Measurements from ENCODE around the gene LRRC37A3.
"Not testable (repeated sequence)": the region's sequence is repeated elsewhere in the genome, so short reads cannot be mapped to it uniquely, and the experiment has no call there.

Gene LRRC37A3

GRCh38 chr17:64929419-64930209 lies 10.3 kb upstream of the LRRC37A3 start:
- DNase-seq; in situ Hi-C loops (cut with MboI; ENCODE audit: low pct_unique_long_range_greater_than_20kb, low sequenced_read_pairs): not testable (repeated sequence)

GRCh38 chr17:64928701-64929100 lies 9.4 kb upstream of the LRRC37A3 start:
- DNase-seq; in situ Hi-C loops (cut with MboI; ENCODE audit: low pct_unique_long_range_greater_than_20kb, low sequenced_read_pairs): not testable (repeated sequence)

GRCh38 chr17:64927444-64927843 lies 8.2 kb upstream of the LRRC37A3 start:
- DNase-seq: peak; percentile 48
- in situ Hi-C loops (cut with MboI; ENCODE audit: low pct_unique_long_range_greater_than_20kb, low sequenced_read_pairs): not testable (repeated sequence)

GRCh38 chr17:64926430-64926829 lies 7.2 kb upstream of the LRRC37A3 start:
- in situ Hi-C loops (cut with MboI; ENCODE audit: low pct_unique_long_range_greater_than_20kb, low sequenced_read_pairs); DNase-seq: not testable (repeated sequence)

GRCh38 chr17:64925244-64925643 lies 6.0 kb upstream of the LRRC37A3 start:
- DNase-seq; in situ Hi-C loops (cut with MboI; ENCODE audit: low pct_unique_long_range_greater_than_20kb, low sequenced_read_pairs): not testable (repeated sequence)

- peak; percentile 87 for DNase-seq
- in situ Hi-C loops (cut with MboI; ENCODE audit: low pct_unique_long_range_greater_than_20kb, low sequenced_read_pairs): not testable (repeated sequence)
Measured at GRCh38 chr17:64923051-64923568, 3.8 kb upstream of the LRRC37A3 start.

- no peak for DNase-seq
- in situ Hi-C loops (cut with MboI; ENCODE audit: low pct_unique_long_range_greater_than_20kb, low sequenced_read_pairs): no loop called here
Measured at GRCh38 chr17:64920419-64921172, 1.3 kb upstream of the LRRC37A3 start.

GRCh38 chr17:64920026-64920418 lies 744 bp upstream of the LRRC37A3 start:
- in situ Hi-C loops (cut with MboI; ENCODE audit: low pct_unique_long_range_greater_than_20kb, low sequenced_read_pairs): no loop called here
- no peak for DNase-seq

GRCh38 chr17:64918842-64919288 lies 413 bp downstream of the LRRC37A3 start:
- peak; percentile 45 for DNase-seq
- in situ Hi-C loops (cut with MboI; ENCODE audit: low pct_unique_long_range_greater_than_20kb, low sequenced_read_pairs): not testable (repeated sequence)

- DNase-seq; in situ Hi-C loops (cut with MboI; ENCODE audit: low pct_unique_long_range_greater_than_20kb, low sequenced_read_pairs): not testable (repeated sequence)
Measured at GRCh38 chr17:64917540-64917939, 1.7 kb downstream of the LRRC37A3 start.

GRCh38 chr17:64915244-64915643 lies 4.0 kb downstream of the LRRC37A3 start:
- in situ Hi-C loops (cut with MboI; ENCODE audit: low pct_unique_long_range_greater_than_20kb, low sequenced_read_pairs): not testable (repeated sequence)

GRCh38 chr17:64910191-64910514 lies 9.1 kb downstream of the LRRC37A3 start:
- in situ Hi-C loops (cut with MboI; ENCODE audit: low pct_unique_long_range_greater_than_20kb, low sequenced_read_pairs); DNase-seq: not testable (repeated sequence)

More at GRCh38 chr17:64915244-64915643, 4.0 kb downstream of the LRRC37A3 start:
- DNase-seq: not testable (repeated sequence)

GRCh38 chr17:64909511-64910190 lies 9.6 kb downstream of the LRRC37A3 start:
- DNase-seq; in situ Hi-C loops (cut with MboI; ENCODE audit: low pct_unique_long_range_greater_than_20kb, low sequenced_read_pairs): not testable (repeated sequence)

- DNase-seq; in situ Hi-C loops (cut with MboI; ENCODE audit: low pct_unique_long_range_greater_than_20kb, low sequenced_read_pairs): not testable (repeated sequence)
Measured at GRCh38 chr17:64904069-64904468, 15.2 kb downstream of the LRRC37A3 start.

GRCh38 chr17:64897136-64897535 lies 22.1 kb downstream of the LRRC37A3 start:
- DNase-seq; in situ Hi-C loops (cut with MboI; ENCODE audit: low pct_unique_long_range_greater_than_20kb, low sequenced_read_pairs): not testable (repeated sequence)

- DNase-seq; in situ Hi-C loops (cut with MboI; ENCODE audit: low pct_unique_long_range_greater_than_20kb, low sequenced_read_pairs): not testable (repeated sequence)
Measured at GRCh38 chr17:64874210-64874609, 45.1 kb downstream of the LRRC37A3 start.

GRCh38 chr17:64847504-64848466 lies 71.5 kb downstream of the LRRC37A3 start:
- DNase-seq: peak; percentile 68
- in situ Hi-C loops (cut with MboI; ENCODE audit: low pct_unique_long_range_greater_than_20kb, low sequenced_read_pairs): not testable (repeated sequence)

GRCh38 chr17:64846892-64847291 lies 72.4 kb downstream of the LRRC37A3 start:
- in situ Hi-C loops (cut with MboI; ENCODE audit: low pct_unique_long_range_greater_than_20kb, low sequenced_read_pairs); DNase-seq: not testable (repeated sequence)

Measured in KBM-7 (cell line).